ENCODE results near the gene SLC24A2.

The SLC24A2 gene

GRCh38 chr9:19768798-19769197, 20.0 kb downstream of the SLC24A2 start:
- no peak for TF ChIP-seq CTCF (IDR thresholded peaks at IDR 0.05)
- Histone ChIP-seq H3K27ac (no peak overlapping the region), H3K4me3 (no peak overlapping the region)
- no peak for DNase-seq (ENCODE audit: low spot score)

- Histone ChIP-seq H3K4me3 (no peak overlapping the region), H3K27ac (no peak overlapping the region)
- TF ChIP-seq CTCF (IDR thresholded peaks at IDR 0.05): no peak
- no peak for DNase-seq (ENCODE audit: low spot score)
Measured at GRCh38 chr9:19759066-19759465, 29.8 kb downstream of the SLC24A2 start.

- DNase-seq (ENCODE audit: low spot score): no peak
- TF ChIP-seq CTCF (IDR thresholded peaks at IDR 0.05): no peak
- no peak overlapping the region for H3K27ac ChIP-seq
- no peak overlapping the region for H3K4me3 ChIP-seq
Measured at GRCh38 chr9:19757745-19758144, 31.1 kb downstream of the SLC24A2 start.

GRCh38 chr9:19754921-19755320, 33.9 kb downstream of the SLC24A2 start:
- TF ChIP-seq CTCF (IDR thresholded peaks at IDR 0.05): no peak
- Histone ChIP-seq H3K4me3 (no peak overlapping the region), H3K27ac (no peak overlapping the region)
- no peak for DNase-seq (ENCODE audit: low spot score)

- no peak overlapping the region for H3K27ac ChIP-seq
Measured at GRCh38 chr9:19748278-19749126, 40.3 kb downstream of the SLC24A2 start.

DNA sequence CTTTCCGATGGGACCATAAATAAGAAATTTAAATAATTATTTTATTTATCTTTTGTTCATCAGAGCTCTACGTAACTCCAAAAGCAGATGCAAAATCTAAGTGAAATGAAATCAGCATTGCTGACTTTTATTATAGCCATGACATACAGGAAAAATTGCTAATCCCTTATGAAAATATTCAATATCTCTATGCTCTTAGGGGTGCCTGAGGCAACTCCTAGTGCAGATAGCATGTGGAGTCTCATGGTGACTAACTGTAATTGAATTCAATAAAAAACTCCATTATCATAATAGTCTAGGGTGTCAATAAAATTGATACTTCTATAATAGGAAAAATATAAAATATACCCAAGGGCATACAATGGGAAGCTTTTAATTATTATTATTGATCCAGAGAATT, 42.6 kb downstream of the SLC24A2 start:
- no peak overlapping the region for H3K27ac ChIP-seq
- no peak for TF ChIP-seq CTCF (IDR thresholded peaks at IDR 0.05)
- DNase-seq (ENCODE audit: low spot score): no peak
- H3K4me3 ChIP-seq: no peak overlapping the region

More at GRCh38 chr9:19748278-19749126, 40.3 kb downstream of the SLC24A2 start:
- no peak overlapping the region for H3K4me3 ChIP-seq
- TF ChIP-seq CTCF (IDR thresholded peaks at IDR 0.05): no peak
- no peak for DNase-seq (ENCODE audit: low spot score)

DNA sequence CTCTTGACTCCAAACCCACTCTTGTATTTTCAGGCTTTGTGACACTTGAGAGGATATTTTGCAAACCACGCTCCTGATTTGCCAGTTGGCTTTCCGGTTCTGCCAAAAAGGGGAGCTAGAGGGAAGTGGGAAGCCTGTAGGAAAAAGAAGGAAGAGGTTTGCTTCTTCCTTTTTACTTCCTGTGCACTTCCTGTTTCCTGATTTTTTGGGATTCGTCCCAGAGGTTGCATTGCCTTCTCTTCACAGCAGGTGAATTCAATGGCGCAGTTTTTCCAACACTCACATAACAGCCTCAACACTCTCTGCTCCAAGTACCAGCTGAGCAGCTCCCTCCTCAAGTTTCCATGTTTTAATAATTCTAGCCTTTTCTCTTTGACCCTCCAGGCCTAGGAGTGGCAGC, 47.7 kb downstream of the SLC24A2 start:
- TF ChIP-seq CTCF (IDR thresholded peaks at IDR 0.05): no peak
- no peak overlapping the region for H3K4me3 ChIP-seq
- DNase-seq (ENCODE audit: low spot score): no peak
- no peak overlapping the region for H3K27ac ChIP-seq
